HPDE6-E6E7 (cell line): ENCODE data around the gene IGHMBP2.
"Not testable (repeated sequence)": the region's sequence is repeated elsewhere in the genome, so short reads cannot be mapped to it uniquely, and the experiment has no call there.

Experiments used
- DNase-seq: peaks from one replicate; pipeline ENCODE4 v3.0.0; 2011; ENCODE audit warnings: missing footprints; ENCODE audit errors: extremely low spot score

The IGHMBP2 gene

GRCh38 chr11:68961245-68961644, 57.6 kb downstream of the IGHMBP2 start:
- DNase-seq: no peak

- no peak for DNase-seq
These were observed 59.0 kb downstream of the IGHMBP2 start for GRCh38 chr11:68962527-68963250.

- DNase-seq: no peak
These were observed 60.1 kb downstream of the IGHMBP2 start for GRCh38 chr11:68963779-68964178.

- no peak for DNase-seq
These were observed 62.5 kb downstream of the IGHMBP2 start for GRCh38 chr11:68965901-68966853.

- no peak for DNase-seq
These were observed 63.4 kb downstream of the IGHMBP2 start for GRCh38 chr11:68966894-68967780.

- no peak for DNase-seq
These were observed 64.9 kb downstream of the IGHMBP2 start for GRCh38 chr11:68968306-68969250.

GRCh38 chr11:68969386-68969785, 65.7 kb downstream of the IGHMBP2 start:
- no peak for DNase-seq

- DNase-seq: no peak
These were observed 67.4 kb downstream of the IGHMBP2 start for GRCh38 chr11:68970921-68971636.

GRCh38 chr11:68973219-68973618, 69.5 kb downstream of the IGHMBP2 start:
- DNase-seq: no peak

GRCh38 chr11:68973706-68974105, 70.0 kb downstream of the IGHMBP2 start:
- not testable (repeated sequence) for DNase-seq

GRCh38 chr11:68974421-68975194, 70.9 kb downstream of the IGHMBP2 start:
- DNase-seq: no peak

GRCh38 chr11:68976095-68976494, 72.4 kb downstream of the IGHMBP2 start:
- DNase-seq: no peak

GRCh38 chr11:68976563-68976962, 72.9 kb downstream of the IGHMBP2 start:
- DNase-seq: no peak

GRCh38 chr11:68977781-68978625, 74.3 kb downstream of the IGHMBP2 start:
- no peak for DNase-seq

GRCh38 chr11:68978626-68978930, 74.9 kb downstream of the IGHMBP2 start:
- DNase-seq: no peak

GRCh38 chr11:68978931-68979594, 75.4 kb downstream of the IGHMBP2 start:
- DNase-seq: no peak

- DNase-seq: no peak
These were observed 76.5 kb downstream of the IGHMBP2 start for GRCh38 chr11:68979931-68980775.
